ENCODE data around the gene BTRC.

DNA sequence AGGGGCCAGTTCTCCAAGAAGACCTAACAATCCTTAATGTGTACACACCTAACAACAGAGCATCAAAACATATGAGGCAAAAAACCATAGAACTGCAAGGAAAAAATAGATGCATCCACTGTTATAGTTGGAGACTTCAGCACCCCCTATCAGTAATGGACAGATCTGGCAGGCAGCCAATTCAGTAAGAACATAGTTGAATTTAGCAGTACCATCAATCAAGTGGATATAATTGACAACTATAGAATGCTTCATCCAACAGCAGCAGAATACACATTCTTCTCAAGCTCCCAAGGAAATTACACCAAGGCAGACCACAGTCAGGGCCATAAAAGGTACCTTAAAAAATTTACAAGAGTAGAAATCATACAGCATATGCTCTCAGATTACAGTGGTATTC lies 191.9 kb downstream of the BTRC start:
- TF ChIP-seq POLR2A (IDR thresholded peaks at IDR 0.05; ENCODE audit: low read length) (no peak), GATA1 (IDR thresholded peaks at IDR 0.05; ENCODE audit: low read depth, low read length) (no peak)
